SH-SY5Y (cell line): ENCODE results near the gene MLXIP.

Experiments
- GATA2 ChIP-seq: IDR thresholded peaks from 2 replicates; pipeline ENCODE4 v1.6.1; 2011; ENCODE audit warnings: mild to moderate bottlenecking, low read depth, low read length
- GATA3 ChIP-seq: IDR thresholded peaks from 2 replicates; pipeline ENCODE4 v1.6.1; 2011; ENCODE audit warnings: low read depth, mild to moderate bottlenecking, low read length, moderate library complexity

- no peak for TF ChIP-seq GATA3
- TF ChIP-seq GATA2: no peak
These were observed 89.9 kb downstream of the MLXIP start for GRCh38 chr12:122168492-122168891.
